Measurements from ENCODE around the gene TMEM59. TPM values are rescaled to one million over a fixed set of nuclear protein-coding genes. Genes with fewer than 3 reads are reported as not detected.

The TMEM59 gene
- total and polyA plus RNA-seq, 2 of the 8 experiments (the other 6 are each of a cell fraction or from before 2014, with no cell fraction given), result 116 to 139 TPM

- Histone ChIP-seq H3K4me2 (ENCODE audit: insufficient read depth in 1 of 2, low read depth in 2 of 2, low read length in 2 of 2) (no peak overlapping the region), H4K5ac (ENCODE audit: insufficient read length, low read depth, low read length) (no peak overlapping the region), H3K27ac (ENCODE audit: low read depth, low read length) (no peak overlapping the region), H2BK120ac (replicated peaks; ENCODE audit: low read depth, low read length) (no peak overlapping the region), H3K56ac (replicated peaks; ENCODE audit: insufficient read length, low read depth, low read length) (no peak overlapping the region), H4K20me1 (replicated peaks in 1 of 2; ENCODE audit: control insufficient read depth in 1 of 2, insufficient read depth in 2 of 2, low read length in 2 of 2) (no peaks in the 10 kb centered on the region), H2BK5ac (ENCODE audit: low read depth, low read length) (no peak overlapping the region), H3K23ac (ENCODE audit: insufficient read length) (no peak overlapping the region), H3K4me3 (ENCODE audit: extremely low read depth in 1 of 4, insufficient read depth in 2 of 4, low read depth in 3 of 4, low read length in 4 of 4) (no peak overlapping the region), H3K79me1 (ENCODE audit: low read depth, low read length) (no peaks in the 10 kb centered on the region), H2AK5ac (ENCODE audit: low read depth, low read length) (no peak overlapping the region), H3K4me1 (replicated peaks in 1 of 4; ENCODE audit: control insufficient read depth in 3 of 4, insufficient read depth in 4 of 4, low read length in 3 of 4) (no peaks in the 10 kb centered on the region; a peak in 1 of 7 replicates), H3K23me2 (ENCODE audit: low read depth, low read length) (no peaks in the 10 kb centered on the region), H3K9me3 (ENCODE audit: insufficient read depth in 2 of 2, low read depth in 1 of 2, low read length in 1 of 2) (no peaks in the 10 kb centered on the region), H2BK12ac (ENCODE audit: low read depth, low read length) (no peak overlapping the region), H3K36me3 (ENCODE audit: control insufficient read depth in 2 of 4, insufficient read depth in 4 of 4, low read length in 3 of 4) (no peaks in the 10 kb centered on the region), H2BK20ac (ENCODE audit: low read length) (no peak overlapping the region), H3K9ac (replicated peaks in 1 of 4; ENCODE audit: extremely low read depth in 1 of 4, low read depth in 3 of 4, low read length in 3 of 4) (no peak overlapping the region), H2AFZ (ENCODE audit: low read length) (no peak overlapping the region), H3K4ac (replicated peaks; ENCODE audit: insufficient read length, low read depth, low read length) (no peak overlapping the region), H4K8ac (ENCODE audit: extremely low read depth, insufficient read depth, low read length) (no peak overlapping the region; the same call in 1 of the 2 replicates), H4K91ac (replicated peaks; ENCODE audit: insufficient read length, low read length) (no peak overlapping the region), H2BK15ac (ENCODE audit: low read length) (no peak overlapping the region), H3K14ac (ENCODE audit: insufficient read length) (no peak overlapping the region), H3K18ac (ENCODE audit: extremely low read depth, low read length) (no peak overlapping the region), H3K27me3 (replicated peaks in 1 of 4; ENCODE audit: control insufficient read depth in 3 of 4, extremely low read depth in 1 of 4, insufficient read depth in 3 of 4, low read length in 3 of 4) (no peaks in the 10 kb centered on the region), H3K79me2 (ENCODE audit: control insufficient read depth in 1 of 2, insufficient read depth in 2 of 2, low read length in 2 of 2) (no peaks in the 10 kb centered on the region)
- FAIRE-seq, result no peak
- 94% methylated on average over 8 of the region's 8 CpGs; no CpG with 5 or more reads in 1 of the 2 experiments for WGBS, 2 experiments (ENCODE audit: extremely low coverage in 1 of 2, insufficient coverage in 1 of 2, insufficient read length in 1 of 2, insufficient replicate concordance in 2 of 2, low coverage in 1 of 2, low lambda C conversion rate in 2 of 2, missing lambda C conversion rate in 1 of 2)
- ChIA-PET CTCF (ENCODE audit: partially characterized antibody) (interaction anchor here (1.5 kb wide), 4 partner anchors 8 to 27 kb away, joined by 3 to 5 read pairs (median 3); no protein-coding TSS in a partner anchor), POLR2A (ENCODE audit: partially characterized antibody) (no interaction called here)
- peak; percentile 14 to 23; a peak in 1 of 4 replicates for TF ChIP-seq RAD21 (IDR thresholded peaks at IDR 0.05 in 1 of 2, conservative IDR thresholded peaks at IDR 0.05 in 1 of 2; ENCODE audit: low read depth in 2 of 2, low read length in 2 of 2)
- TF ChIP-seq SAP30 (IDR thresholded peaks at IDR 0.05; ENCODE audit: insufficient read depth, insufficient replicate concordance, low read length), result no peak
- no peak for DNase-seq (ENCODE audit: low read depth in 1 of 2, low spot score in 2 of 2)
These were observed 42.7 kb upstream of the TMEM59 start for GRCh38 chr1:54095546-54096226.
